H1 (cell line): ENCODE results near the gene DICER1. TPM values are rescaled to one million over a fixed set of nuclear protein-coding genes. Genes with fewer than 3 reads are reported as not detected.

Source experiments
- CTCF ChIA-PET: fragments of 300-600 bp; sonication (Branson Sonifier 250); formaldehyde crosslinking; loops from one replicate; lab custom pipeline; 2021; ENCODE audit not compliant: partially characterized antibody; lab: Charles Lee
- POLR2A ChIA-PET: fragments of 300-600 bp; sonication (Branson Sonifier 250); formaldehyde crosslinking; loops from one replicate; lab custom pipeline; 2021; ENCODE audit warnings: inconsistent platforms; ENCODE audit not compliant: partially characterized antibody; lab: Charles Lee
- DNase-seq, 2 experiments: peaks; one replicate each; pipeline versions ENCODE4 v3.0.0 to v3.0.0-alpha.2; 2010 to 2022; ENCODE audit warnings: low spot score in 2 of 2, low read depth in 1 of 2, mixed read lengths in 1 of 2
- FAIRE-seq: peaks from 2 replicates; lab custom pipeline; 2011; peaks lifted over from hg19 to GRCh38; lab: Jason Lieb, UNC
- H2AFZ ChIP-seq: 2 replicates; pipeline ENCODE4 v1.8.1; 2012; ENCODE audit warnings: low read length, inconsistent platforms
- H2AK5ac ChIP-seq: 2 replicates; pipeline ENCODE4 v1.6.1; 2013; ENCODE audit warnings: low read depth, low read length
- H2BK120ac ChIP-seq: replicated peaks from 2 replicates; pipeline ENCODE3; 2013; ENCODE audit warnings: low read depth, low read length, inconsistent platforms
- H2BK12ac ChIP-seq: 2 replicates; pipeline ENCODE4 v1.6.1; 2013; ENCODE audit warnings: low read depth, low read length
- H2BK15ac ChIP-seq: 2 replicates; pipeline ENCODE4 v1.6.1; 2013; ENCODE audit warnings: low read length
- H2BK20ac ChIP-seq: 2 replicates; pipeline ENCODE4 v1.6.1; 2013; ENCODE audit warnings: low read length
- H2BK5ac ChIP-seq: 2 replicates; pipeline ENCODE4 v1.6.1; 2013; ENCODE audit warnings: low read depth, low read length
- H3K14ac ChIP-seq: 2 replicates; pipeline ENCODE4 v1.6.1; 2013; ENCODE audit warnings: inconsistent platforms; ENCODE audit not compliant: insufficient read length
- H3K18ac ChIP-seq: 2 replicates; pipeline ENCODE4 v1.6.1; 2013; ENCODE audit warnings: low read length; ENCODE audit errors: extremely low read depth
- H3K23ac ChIP-seq: 2 replicates; pipeline ENCODE4 v1.6.1; 2013; ENCODE audit warnings: inconsistent platforms; ENCODE audit not compliant: insufficient read length
- H3K23me2 ChIP-seq: 2 replicates; pipeline ENCODE4 v1.6.1; 2013; ENCODE audit warnings: low read depth, low read length
- H3K27ac ChIP-seq: 2 replicates; pipeline ENCODE4 v1.6.1; 2011; ENCODE audit warnings: low read depth, low read length, inconsistent platforms
- H3K27me3 ChIP-seq, 4 experiments: replicated peaks in 1 of 4; 1 replicate in 1 of 4; 2 replicates in 3 of 4; pipeline versions ENCODE4 v1.6.1 to v1.8.1; 2011 to 2013; ENCODE audit warnings: low read length in 3 of 4, mild to moderate bottlenecking in 3 of 4, inconsistent platforms in 2 of 4, mixed read lengths in 2 of 4, moderate library complexity in 1 of 4; ENCODE audit not compliant: control insufficient read depth in 3 of 4, insufficient read depth in 3 of 4; ENCODE audit errors: extremely low read depth in 1 of 4
- H3K36me3 ChIP-seq, 4 experiments: 2 replicates each; pipeline versions ENCODE4 v1.6.1 to v1.8.1; 2011 to 2013; ENCODE audit warnings: mild to moderate bottlenecking in 4 of 4, low read length in 3 of 4, moderate library complexity in 2 of 4, control low read depth in 1 of 4, inconsistent platforms in 1 of 4; ENCODE audit not compliant: insufficient read depth in 4 of 4, control insufficient read depth in 2 of 4
- H3K4ac ChIP-seq: replicated peaks from 2 replicates; pipeline ENCODE3; 2013; ENCODE audit warnings: low read length, low read depth, mixed read lengths, inconsistent platforms; ENCODE audit not compliant: insufficient read length
- H3K4me1 ChIP-seq, 4 experiments: replicated peaks in 1 of 4; 1 replicate in 1 of 4; 2 replicates in 3 of 4; pipeline versions ENCODE4 v1.6.1 to v1.8.1; 2011 to 2013; ENCODE audit warnings: low read length in 3 of 4, inconsistent platforms in 2 of 4, mixed read lengths in 1 of 4; ENCODE audit not compliant: insufficient read depth in 4 of 4, control insufficient read depth in 3 of 4
- H3K4me2 ChIP-seq, 2 experiments: 2 replicates each; pipeline versions ENCODE4 v1.6.1 to v1.8.1; 2011 to 2013; ENCODE audit warnings: low read depth in 2 of 2, low read length in 2 of 2, control low read depth in 1 of 2, inconsistent platforms in 1 of 2, mild to moderate bottlenecking in 1 of 2; ENCODE audit not compliant: insufficient read depth in 1 of 2
- H3K4me3 ChIP-seq, 4 experiments: fragments of 200-600, 300-600 bp in 1 of 4; sonication (generic), shearing (Covaris generic), sonication (Bioruptor Twin) in 1 of 4; 2 replicates each; pipeline versions ENCODE4 v1.5.1 to v1.8.1; 2011 to 2016; ENCODE audit warnings: low read length in 4 of 4, low read depth in 3 of 4, control low read depth in 2 of 4, inconsistent platforms in 2 of 4, mild to moderate bottlenecking in 2 of 4, mixed read lengths in 1 of 4, moderate library complexity in 1 of 4; ENCODE audit not compliant: insufficient read depth in 2 of 4; ENCODE audit errors: extremely low read depth in 1 of 4
- H3K56ac ChIP-seq: replicated peaks from 2 replicates; pipeline ENCODE3; 2013; ENCODE audit warnings: low read depth, mild to moderate bottlenecking, mixed read lengths, low read length, inconsistent platforms; ENCODE audit not compliant: insufficient read length
- H3K79me1 ChIP-seq: 2 replicates; pipeline ENCODE4 v1.6.1; 2013; ENCODE audit warnings: low read depth, low read length, control low read depth
- H3K79me2 ChIP-seq, 2 experiments: 2 replicates each; pipeline versions ENCODE4 v1.6.1 to v1.8.1; 2012 to 2013; ENCODE audit warnings: low read length in 2 of 2, mild to moderate bottlenecking in 2 of 2, inconsistent platforms in 1 of 2; ENCODE audit not compliant: insufficient read depth in 2 of 2, control insufficient read depth in 1 of 2
- H3K9ac ChIP-seq, 4 experiments: replicated peaks in 1 of 4; 1 replicate in 1 of 4; 2 replicates in 3 of 4; pipeline versions ENCODE4 v1.6.1 to v1.8.1; 2011 to 2013; ENCODE audit warnings: low read depth in 3 of 4, low read length in 3 of 4, control low read depth in 2 of 4, mild to moderate bottlenecking in 2 of 4, moderate library complexity in 2 of 4, inconsistent platforms in 1 of 4; ENCODE audit errors: extremely low read depth in 1 of 4
- H3K9me3 ChIP-seq, 2 experiments: 2 replicates each; pipeline versions ENCODE4 v1.6.1 to v1.8.1; 2012 to 2013; ENCODE audit warnings: mild to moderate bottlenecking in 2 of 2, moderate library complexity in 2 of 2, control low read depth in 1 of 2, inconsistent platforms in 1 of 2, low read depth in 1 of 2, low read length in 1 of 2, mixed read lengths in 1 of 2; ENCODE audit not compliant: insufficient read depth in 2 of 2
- H4K20me1 ChIP-seq, 2 experiments: replicated peaks in 1 of 2; 2 replicates each; pipeline versions ENCODE3 to v1.8.1; 2011 to 2013; ENCODE audit warnings: inconsistent platforms in 2 of 2, low read length in 2 of 2, mild to moderate bottlenecking in 1 of 2; ENCODE audit not compliant: insufficient read depth in 2 of 2, control insufficient read depth in 1 of 2
- H4K5ac ChIP-seq: 2 replicates; pipeline ENCODE4 v1.6.1; 2013; ENCODE audit warnings: low read length, low read depth, mixed read lengths, inconsistent platforms; ENCODE audit not compliant: insufficient read length
- H4K8ac ChIP-seq: 2 replicates; pipeline ENCODE4 v1.8.0; 2013; ENCODE audit warnings: mild to moderate bottlenecking, moderate library complexity, low read length, inconsistent platforms; ENCODE audit not compliant: insufficient read depth; ENCODE audit errors: extremely low read depth
- H4K91ac ChIP-seq: replicated peaks from 2 replicates; pipeline ENCODE3; 2013; ENCODE audit warnings: low read length, mixed read lengths, inconsistent platforms; ENCODE audit not compliant: insufficient read length
- KDM4A ChIP-seq: IDR thresholded peaks from one replicate; pipeline ENCODE4 v1.7.1; 2012; ENCODE audit warnings: low read depth, mild to moderate bottlenecking, moderate library complexity, low read length, inconsistent platforms; ENCODE audit not compliant: severe bottlenecking
- WGBS, 2 experiments: shearing (Covaris generic) in 1 of 2; methylation state at CpG; one replicate each; pipeline versions ENCODE4 v1.1.6 to v1.1.7; 2013 to 2015; ENCODE audit warnings: low lambda C conversion rate in 2 of 2, mixed read lengths in 2 of 2, inconsistent platforms in 1 of 2, low coverage in 1 of 2, missing lambda C conversion rate in 1 of 2; ENCODE audit not compliant: insufficient replicate concordance in 2 of 2, insufficient coverage in 1 of 2, insufficient read length in 1 of 2; ENCODE audit errors: extremely low coverage in 1 of 2, missing lambda C conversion rate in 1 of 2; 5-methylcytosine and 5-hydroxymethylcytosine counted together
- polyA plus RNA-seq, 7 experiments: library from polyadenylated mRNA; depleted of rRNA in 3 of 7; stranded (reverse) in 5 of 7; unstranded in 2 of 7; fragments of >200 nt in 5 of 7; fragments of 200-250 nt in 2 of 7; gene quantifications; 1 replicate in 5 of 7; 2 replicates in 1 of 7; 4 replicates in 1 of 7; pipeline versions ENCODE4 v1.2.1 to v1.2.3, GENCODE V29; 2011 to 2013; ENCODE audit warnings: missing spikeins in 2 of 7, mixed read lengths in 2 of 7
- total RNA-seq: library from RNA; stranded (reverse); fragmentation: NEBNext Ultra II Directional; extraction: Animal tissue kit (Norgen Biotek cat#: 25700); gene quantifications from 2 replicates; pipeline ENCODE4 v1.2.1, GENCODE V29; 2021

Gene DICER1
- total and polyA plus RNA-seq, 2 of the 8 experiments (the other 6 are each of a cell fraction or from before 2014, with no cell fraction given), result 11.9 to 61.8 TPM

GRCh38 chr14:95127531-95127911 lies 29.8 kb downstream of the DICER1 start:
- DNase-seq, result no peak
- no peak overlapping the region for H4K91ac ChIP-seq
- H3K4me2 ChIP-seq, result no peak overlapping the region
- H4K8ac ChIP-seq, result no peak overlapping the region
- no peak for TF ChIP-seq KDM4A
- H2BK12ac ChIP-seq, result no peak overlapping the region
- no peak overlapping the region for H3K4me3 ChIP-seq
- no peaks in the 10 kb centered on the region; a peak in 1 of 4 replicates for H3K79me2 ChIP-seq
- no peaks in the 10 kb centered on the region for H3K27me3 ChIP-seq
- FAIRE-seq, result no peak
- no peak overlapping the region for H3K23ac ChIP-seq
- H3K4ac ChIP-seq, result no peak overlapping the region
- no peaks in the 10 kb centered on the region for H3K9me3 ChIP-seq
- no peak overlapping the region for H3K27ac ChIP-seq
- ChIA-PET POLR2A (no interaction called here), CTCF (no interaction called here)
- no peaks in the 10 kb centered on the region for H3K79me1 ChIP-seq
- H2BK5ac ChIP-seq, result no peak overlapping the region
- no peaks in the 10 kb centered on the region for H4K20me1 ChIP-seq
- no peak overlapping the region for H3K9ac ChIP-seq
- no peak overlapping the region for H2BK15ac ChIP-seq
- H3K36me3 ChIP-seq, result peaks cover 0 to 19% (median 3%) of the 10 kb centered on the region in 4 experiments; a peak in 6 of 8 replicates
- no peak overlapping the region for H3K56ac ChIP-seq
- 92% methylated on average over 4 of the region's 4 CpGs; no CpG with 5 or more reads in 1 of the 2 experiments for WGBS, 2 experiments
- no peak overlapping the region for H4K5ac ChIP-seq
- H3K18ac ChIP-seq, result no peak overlapping the region
- no peak overlapping the region for H2BK20ac ChIP-seq
- peaks cover 0 to 6% (median 5%) of the 10 kb centered on the region in 4 experiments; a peak in 6 of 7 replicates for H3K4me1 ChIP-seq
- H3K14ac ChIP-seq, result no peak overlapping the region
- no peak overlapping the region for H2BK120ac ChIP-seq
- H2AFZ ChIP-seq, result no peak overlapping the region
- no peaks in the 10 kb centered on the region for H3K23me2 ChIP-seq
- no peak overlapping the region for H2AK5ac ChIP-seq
